ENCODE results near the gene CNTN2. TPM values are rescaled to one million over a fixed set of nuclear protein-coding genes. Genes with fewer than 3 reads are reported as not detected.
A peak's percentile ranks its signal among the peaks of the same experiment; 100 is the strongest.

CNTN2 gene
- total and polyA plus RNA-seq, 2 of the 8 experiments (the other 6 are each of a cell fraction or from before 2014, with no cell fraction given) = 1.2 to 3.9 TPM

- TF ChIP-seq SIX5 (IDR thresholded peaks at IDR 0.05; ENCODE audit: low read depth, low read length) (no peak), BCL11A (IDR thresholded peaks at IDR 0.05; ENCODE audit: low read depth in 2 of 2, low read length in 2 of 2) (no peak), YY1 (IDR thresholded peaks at IDR 0.05; ENCODE audit: low read depth, low read length) (peak; percentile 45; the same call in 1 of the 2 replicates), SP1 (IDR thresholded peaks at IDR 0.05; ENCODE audit: low read depth, low read length) (peak; percentile 76), ATF2 (IDR thresholded peaks at IDR 0.05; ENCODE audit: low read length) (peak; percentile 97), PHF8 (conservative IDR thresholded peaks at IDR 0.05; ENCODE audit: low read depth, low read length) (peak; percentile 95), RFX5 (IDR thresholded peaks at IDR 0.05; ENCODE audit: borderline replicate concordance, low read depth, low read length) (no peak), CHD2 (IDR thresholded peaks at IDR 0.05; ENCODE audit: low read length) (peak; percentile 39; the same call in 1 of the 2 replicates), CBX5 (IDR thresholded peaks at IDR 0.05; ENCODE audit: low read depth, low read length) (no peak), RBBP5 (IDR thresholded peaks at IDR 0.05; ENCODE audit: borderline replicate concordance, low read depth, low read length) (peak; percentile 68; the same call in 1 of the 2 replicates), NANOG (IDR thresholded peaks at IDR 0.05; ENCODE audit: insufficient read depth, low read depth, low read length, poor library complexity, severe bottlenecking) (no peak), RNF2 (IDR thresholded peaks at IDR 0.05; ENCODE audit: borderline replicate concordance, low read depth, low read length, missing control alignments, poor library complexity, severe bottlenecking) (no peak), RXRA (IDR thresholded peaks at IDR 0.05; ENCODE audit: insufficient read depth, low read depth, low read length) (no peak), TAF1 (IDR thresholded peaks at IDR 0.05; ENCODE audit: low read depth, low read length) (peak; percentile 96), KDM5A (IDR thresholded peaks at IDR 0.05; ENCODE audit: low read length) (peak; percentile 60; the same call in 1 of the 2 replicates), JUN (IDR thresholded peaks at IDR 0.05; ENCODE audit: low read depth, low read length) (peak; percentile 76), SP4 (IDR thresholded peaks at IDR 0.05; ENCODE audit: low read length) (peak; percentile 100), SAP30 (IDR thresholded peaks at IDR 0.05; ENCODE audit: insufficient read depth, insufficient replicate concordance, low read length) (peak; percentile 80), MAFK (IDR thresholded peaks at IDR 0.05; ENCODE audit: low read depth, low read length) (no peak), CEBPB (IDR thresholded peaks at IDR 0.05; ENCODE audit: low read depth, low read length) (no peak), CHD1 (IDR thresholded peaks at IDR 0.05; ENCODE audit: low read depth, low read length) (no peak), GTF2F1 (IDR thresholded peaks at IDR 0.05; ENCODE audit: borderline replicate concordance, low read depth, low read length) (no peak), JUND (IDR thresholded peaks at IDR 0.05; ENCODE audit: low read length) (peak; percentile 89)
These were observed 78.9 kb downstream of the CNTN2 start, which contains the start of gene RBBP5 (continued) for GRCh38 chr1:205121660-205122488.

All from H1 (cell line).